ENCODE results near the gene FMO3. TPM values are rescaled to one million over a fixed set of nuclear protein-coding genes. Genes with fewer than 3 reads are reported as not detected.

Gene FMO3
- total RNA-seq, 1 experiment from 2014 or later, result not detected

DNA sequence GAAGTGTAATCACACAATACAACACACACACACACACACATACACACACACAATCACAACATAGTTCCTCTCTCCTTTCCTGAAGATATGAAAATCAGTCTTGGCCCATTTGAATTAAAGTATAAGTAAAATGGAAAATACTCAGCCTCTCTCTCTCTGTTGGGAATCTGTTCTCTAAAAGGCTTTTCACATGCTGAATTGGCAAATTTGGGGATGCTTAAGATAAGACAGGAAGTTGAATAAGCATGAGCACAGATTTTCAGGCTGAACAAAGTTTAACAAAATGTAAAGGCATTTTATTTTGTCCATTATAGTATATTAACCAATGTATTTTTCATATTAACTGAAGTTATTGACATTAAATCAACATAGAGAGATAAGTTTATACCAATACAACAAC is 70.7 kb downstream of the FMO3 start:
- Histone ChIP-seq H3K27me3 (replicated peaks; ENCODE audit: insufficient read depth, low read depth, low read length, poor library complexity) (no peaks in the 10 kb centered on the region), H3K4me1 (ENCODE audit: insufficient read depth, low read length, poor library complexity, severe bottlenecking) (no peaks in the 10 kb centered on the region), H3K27ac (ENCODE audit: low read depth, low read length, poor library complexity, severe bottlenecking) (no peak overlapping the region), H3K9me3 (ENCODE audit: low read depth, low read length, poor library complexity, severe bottlenecking) (no peaks in the 10 kb centered on the region), H3K4me3 (ENCODE audit: low read depth, low read length, poor library complexity, severe bottlenecking) (no peak overlapping the region), H3K36me3 (ENCODE audit: insufficient read depth, low read length, poor library complexity, severe bottlenecking) (no peaks in the 10 kb centered on the region)
- TF ChIP-seq, protein P1, sequence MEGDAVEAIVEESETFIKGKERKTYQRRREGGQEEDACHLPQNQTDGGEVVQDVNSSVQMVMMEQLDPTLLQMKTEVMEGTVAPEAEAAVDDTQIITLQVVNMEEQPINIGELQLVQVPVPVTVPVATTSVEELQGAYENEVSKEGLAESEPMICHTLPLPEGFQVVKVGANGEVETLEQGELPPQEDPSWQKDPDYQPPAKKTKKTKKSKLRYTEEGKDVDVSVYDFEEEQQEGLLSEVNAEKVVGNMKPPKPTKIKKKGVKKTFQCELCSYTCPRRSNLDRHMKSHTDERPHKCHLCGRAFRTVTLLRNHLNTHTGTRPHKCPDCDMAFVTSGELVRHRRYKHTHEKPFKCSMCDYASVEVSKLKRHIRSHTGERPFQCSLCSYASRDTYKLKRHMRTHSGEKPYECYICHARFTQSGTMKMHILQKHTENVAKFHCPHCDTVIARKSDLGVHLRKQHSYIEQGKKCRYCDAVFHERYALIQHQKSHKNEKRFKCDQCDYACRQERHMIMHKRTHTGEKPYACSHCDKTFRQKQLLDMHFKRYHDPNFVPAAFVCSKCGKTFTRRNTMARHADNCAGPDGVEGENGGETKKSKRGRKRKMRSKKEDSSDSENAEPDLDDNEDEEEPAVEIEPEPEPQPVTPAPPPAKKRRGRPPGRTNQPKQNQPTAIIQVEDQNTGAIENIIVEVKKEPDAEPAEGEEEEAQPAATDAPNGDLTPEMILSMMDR (conservative IDR thresholded peaks at IDR 0.05; ENCODE audit: low read depth, low read length), result no peak
- TF ChIP-seq EZH2 (IDR thresholded peaks at IDR 0.05; ENCODE audit: borderline replicate concordance, low read depth, low read length, poor library complexity, severe bottlenecking), result no peak
- intact Hi-C loops (cut with micrococcal nuclease; ENCODE audit: unreplicated experiment), result no loop called here
- ChIA-PET CTCF (no interaction called here), POLR2A (ENCODE audit: low non-redundant PET) (no interaction called here)
- DNase-seq (ENCODE audit: low spot score), result no peak
- no TSS peak for BruUV-seq (replicated peaks)

DNA sequence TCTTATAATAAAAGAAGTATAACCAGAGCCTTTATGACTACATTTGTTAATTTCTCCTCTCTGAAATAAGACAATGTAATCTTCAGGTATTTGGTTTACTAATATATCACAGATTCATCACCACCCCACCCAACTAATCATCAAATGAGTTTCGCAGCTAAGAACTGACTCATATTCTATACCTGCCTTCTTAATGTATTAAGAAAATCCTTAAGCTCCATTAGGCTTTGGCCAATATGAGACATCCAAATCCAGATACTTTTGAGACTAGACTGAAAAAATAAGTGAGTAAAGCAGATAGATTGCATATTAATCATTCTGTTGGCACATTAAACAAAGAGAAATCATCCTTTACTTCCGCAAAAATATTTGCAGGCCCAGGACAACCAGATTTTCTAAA is 75.7 kb downstream of the FMO3 start:
- DNase-seq (ENCODE audit: low spot score), result no peak
- Histone ChIP-seq H3K4me3 (ENCODE audit: low read depth, low read length, poor library complexity, severe bottlenecking) (no peak overlapping the region), H3K27me3 (replicated peaks; ENCODE audit: insufficient read depth, low read depth, low read length, poor library complexity) (no peaks in the 10 kb centered on the region), H3K9me3 (ENCODE audit: low read depth, low read length, poor library complexity, severe bottlenecking) (no peaks in the 10 kb centered on the region), H3K27ac (ENCODE audit: low read depth, low read length, poor library complexity, severe bottlenecking) (no peak overlapping the region), H3K36me3 (ENCODE audit: insufficient read depth, low read length, poor library complexity, severe bottlenecking) (no peaks in the 10 kb centered on the region), H3K4me1 (ENCODE audit: insufficient read depth, low read length, poor library complexity, severe bottlenecking) (no peaks in the 10 kb centered on the region)
- intact Hi-C loops (cut with micrococcal nuclease; ENCODE audit: unreplicated experiment), result no loop called here
- ChIA-PET POLR2A (ENCODE audit: low non-redundant PET) (no interaction called here), CTCF (no interaction called here)
- TF ChIP-seq EZH2 (IDR thresholded peaks at IDR 0.05; ENCODE audit: borderline replicate concordance, low read depth, low read length, poor library complexity, severe bottlenecking), result no peak
- TF ChIP-seq, protein P1 (conservative IDR thresholded peaks at IDR 0.05; ENCODE audit: low read depth, low read length), result no peak
- BruUV-seq (replicated peaks), result no TSS peak

Small RNA genes within 50 kb of the gene (microRNA-seq; reads per million reads assigned to microRNA genes)
- gene MIR1295A (not detected), gene MIR1295B (not detected)

Other genes starting within 250 kb of the FMO3 start
- gene MROH9, start 155.4 kb upstream of the FMO3 start, total RNA-seq (2021), result not detected in 2 replicates
- gene FMO2, start 94.4 kb downstream of the FMO3 start, total RNA-seq (2021), result 0.20 TPM in 1 of 2 replicates, not detected in the other
- gene FMO1, start 157.6 kb downstream of the FMO3 start, total RNA-seq (2021), result not detected in 2 replicates
- gene FMO4, start 223.3 kb downstream of the FMO3 start, total RNA-seq (2021), result 0.56 and 2.1 TPM in 2 replicates

All from A673 (cell line).